GM19372 (cell line): Measurements from ENCODE around the gene DCAF17.

Experiments used
- ATAC-seq: cut with Tn5 transposase; IDR thresholded peaks from one replicate; pipeline ENCODE4 v1.9.1; 2021; ENCODE audit warnings: mild to moderate bottlenecking, low read depth, moderate library complexity; ENCODE audit not compliant: unreplicated experiment

Gene DCAF17

GRCh38 chr2:171434013-171434989 lies at the start of gene DCAF17:
TSS of gene DCAF17 (plus strand) at chr2:171434226. CDS start at chr2:171434578, 352 bp downstream.
- ATAC-seq: peak; percentile 84

- no peak for ATAC-seq
Measured at GRCh38 chr2:171386627-171387026, 47.4 kb upstream of the DCAF17 start.

- no peak for ATAC-seq
Measured at GRCh38 chr2:171387052-171387451, 47.0 kb upstream of the DCAF17 start.

- ATAC-seq: no peak
Measured at GRCh38 chr2:171389325-171389724, 44.7 kb upstream of the DCAF17 start.

GRCh38 chr2:171389780-171390179 lies 44.2 kb upstream of the DCAF17 start:
- no peak for ATAC-seq

GRCh38 chr2:171390941-171391516 lies 43.0 kb upstream of the DCAF17 start:
- ATAC-seq: no peak

- ATAC-seq: no peak
Measured at GRCh38 chr2:171391532-171391931, 42.5 kb upstream of the DCAF17 start.

GRCh38 chr2:171393487-171393886 lies 40.5 kb upstream of the DCAF17 start:
- ATAC-seq: no peak

- ATAC-seq: no peak
Measured at GRCh38 chr2:171394164-171394740, 39.8 kb upstream of the DCAF17 start.

GRCh38 chr2:171399292-171399691 lies 34.7 kb upstream of the DCAF17 start:
- no peak for ATAC-seq

- ATAC-seq: no peak
Measured at GRCh38 chr2:171400395-171400794, 33.6 kb upstream of the DCAF17 start.

GRCh38 chr2:171401947-171402346 lies 32.1 kb upstream of the DCAF17 start:
- no peak for ATAC-seq

- no peak for ATAC-seq
Measured at GRCh38 chr2:171402906-171403580, 31.0 kb upstream of the DCAF17 start.

- ATAC-seq: no peak
Measured at GRCh38 chr2:171404261-171404660, 29.8 kb upstream of the DCAF17 start.

- ATAC-seq: no peak
Measured at GRCh38 chr2:171404719-171405118, 29.3 kb upstream of the DCAF17 start.

GRCh38 chr2:171405546-171405945 lies 28.5 kb upstream of the DCAF17 start:
- ATAC-seq: no peak

GRCh38 chr2:171406044-171406443 lies 28.0 kb upstream of the DCAF17 start:
- peak; percentile 69 for ATAC-seq

- peak; percentile 63 for ATAC-seq
Measured at GRCh38 chr2:171407030-171407675, 26.9 kb upstream of the DCAF17 start.

- no peak for ATAC-seq
Measured at GRCh38 chr2:171407676-171408044, 26.4 kb upstream of the DCAF17 start.

GRCh38 chr2:171409436-171409971 lies 24.5 kb upstream of the DCAF17 start:
- ATAC-seq: no peak
